Measurements from ENCODE around the gene PER1. TPM values are rescaled to one million over a fixed set of nuclear protein-coding genes. Genes with fewer than 3 reads are reported as not detected.

The PER1 gene
- total RNA-seq, 1 donor from 2014 or later = 45.0 TPM

DNA sequence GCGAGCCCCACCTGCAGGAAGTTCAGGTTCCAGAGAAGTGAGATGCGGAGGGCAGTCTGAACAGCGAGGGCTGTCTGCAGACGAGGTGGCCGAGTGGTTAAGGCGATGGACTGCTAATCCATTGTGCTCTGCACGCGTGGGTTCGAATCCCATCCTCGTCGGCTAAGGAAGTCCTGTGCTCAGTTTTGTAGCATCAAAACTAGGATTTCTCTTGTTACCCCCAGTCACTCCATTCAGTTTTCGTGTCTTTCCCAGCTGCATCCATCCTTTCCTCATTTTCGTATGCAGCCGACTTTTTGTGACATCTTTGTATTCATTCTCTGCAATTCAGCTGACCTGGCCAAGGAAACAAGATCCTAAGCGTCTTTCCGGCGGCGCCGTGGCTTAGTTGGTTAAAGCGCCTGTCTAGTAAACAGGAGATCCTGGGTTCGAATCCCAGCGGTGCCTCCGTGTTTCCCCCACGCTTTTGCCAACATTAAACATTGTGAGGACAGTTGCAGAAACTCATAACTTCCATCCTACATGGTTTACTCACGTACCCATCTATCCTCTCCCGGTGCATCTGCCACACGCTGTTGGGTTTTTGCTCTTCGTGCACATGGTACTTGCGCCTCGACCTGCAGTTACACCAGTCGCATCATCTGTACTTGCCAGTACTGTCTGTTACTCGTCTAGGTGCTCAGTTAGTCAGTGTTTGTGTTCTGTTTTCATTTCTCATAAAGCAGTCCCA, 34.7 kb upstream of the PER1 start:
- peak; percentile 38 for ATAC-seq (ENCODE audit: low read depth)
- TF ChIP-seq, protein P1, sequence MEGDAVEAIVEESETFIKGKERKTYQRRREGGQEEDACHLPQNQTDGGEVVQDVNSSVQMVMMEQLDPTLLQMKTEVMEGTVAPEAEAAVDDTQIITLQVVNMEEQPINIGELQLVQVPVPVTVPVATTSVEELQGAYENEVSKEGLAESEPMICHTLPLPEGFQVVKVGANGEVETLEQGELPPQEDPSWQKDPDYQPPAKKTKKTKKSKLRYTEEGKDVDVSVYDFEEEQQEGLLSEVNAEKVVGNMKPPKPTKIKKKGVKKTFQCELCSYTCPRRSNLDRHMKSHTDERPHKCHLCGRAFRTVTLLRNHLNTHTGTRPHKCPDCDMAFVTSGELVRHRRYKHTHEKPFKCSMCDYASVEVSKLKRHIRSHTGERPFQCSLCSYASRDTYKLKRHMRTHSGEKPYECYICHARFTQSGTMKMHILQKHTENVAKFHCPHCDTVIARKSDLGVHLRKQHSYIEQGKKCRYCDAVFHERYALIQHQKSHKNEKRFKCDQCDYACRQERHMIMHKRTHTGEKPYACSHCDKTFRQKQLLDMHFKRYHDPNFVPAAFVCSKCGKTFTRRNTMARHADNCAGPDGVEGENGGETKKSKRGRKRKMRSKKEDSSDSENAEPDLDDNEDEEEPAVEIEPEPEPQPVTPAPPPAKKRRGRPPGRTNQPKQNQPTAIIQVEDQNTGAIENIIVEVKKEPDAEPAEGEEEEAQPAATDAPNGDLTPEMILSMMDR (IDR thresholded peaks at IDR 0.05) = no peak
- ChIA-PET POLR2A (interaction anchor here (0.9 to 12.3 kb wide), 20 partner anchors 12 to 878 kb away, joined by 3 to 365 read pairs (median 10); partner anchors contain the start of genes AURKB, CTC1, HES7 and PFAS), CTCF (interaction anchor here (1.0 to 3.3 kb wide), 6 partner anchors 11 to 108 kb away, joined by 3 to 20 read pairs (median 6); partner anchors contain the start of genes SLC25A35 and TMEM107)
- Mint-ChIP-seq H3K9me3 (no peaks in the 10 kb centered on the region), H3K27me3 (no peaks in the 10 kb centered on the region), H3K4me3 (no peak overlapping the region), H3K4me1 (peaks cover 21% of the 10 kb centered on the region), H3K27ac (no peak overlapping the region), H3K36me3 (ENCODE audit: low read depth) (no peaks in the 10 kb centered on the region)
- DNase-seq = peak; percentile 83
- intact Hi-C loops (cut with micrococcal nuclease) = loop anchor here (1.0 kb wide), 7 partner anchors 14 to 113 kb away; no protein-coding TSS in a partner anchor

DNA sequence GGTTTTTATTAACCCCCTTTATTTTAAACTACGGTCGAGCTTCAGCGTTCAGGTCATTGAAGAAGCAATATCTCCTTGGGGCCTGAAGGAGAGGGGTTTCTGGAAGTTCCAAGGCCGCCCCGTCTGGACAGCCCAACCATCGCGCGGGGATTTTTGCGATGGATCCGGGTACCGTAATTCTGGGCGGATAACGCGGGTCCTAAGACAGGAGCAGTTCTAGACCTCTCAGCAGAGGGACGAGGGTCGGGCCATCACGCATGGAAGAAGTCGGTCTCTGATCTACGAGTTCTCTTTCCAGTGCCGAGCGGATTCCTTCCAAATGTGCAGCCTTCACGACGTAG, 34.2 kb upstream of the PER1 start:
- Mint-ChIP-seq H3K27me3 (no peaks in the 10 kb centered on the region), H3K4me3 (no peak overlapping the region), H3K27ac (no peak overlapping the region), H3K36me3 (ENCODE audit: low read depth) (no peaks in the 10 kb centered on the region), H3K9me3 (no peaks in the 10 kb centered on the region), H3K4me1 (peaks cover 23% of the 10 kb centered on the region)
- DNase-seq (no peak), ATAC-seq (ENCODE audit: low read depth) (no peak)
- POLR2A ChIA-PET = interaction anchor here (1.0 to 12.3 kb wide), 15 partner anchors 13 to 500 kb away, joined by 3 to 365 read pairs (median 15); partner anchors contain the start of genes AURKB, CTC1, HES7 and PFAS
- CTCF ChIA-PET = interaction anchor here (1.1 to 3.3 kb wide), 4 partner anchors 10 to 67 kb away, joined by 4 to 20 read pairs (median 9); partner anchors contain the start of gene TMEM107
- intact Hi-C loops (cut with micrococcal nuclease) = loop anchor here (1.0 kb wide), 4 partner anchors 13 to 61 kb away; no protein-coding TSS in a partner anchor
- TF ChIP-seq, protein P1 (IDR thresholded peaks at IDR 0.05) = no peak

DNA sequence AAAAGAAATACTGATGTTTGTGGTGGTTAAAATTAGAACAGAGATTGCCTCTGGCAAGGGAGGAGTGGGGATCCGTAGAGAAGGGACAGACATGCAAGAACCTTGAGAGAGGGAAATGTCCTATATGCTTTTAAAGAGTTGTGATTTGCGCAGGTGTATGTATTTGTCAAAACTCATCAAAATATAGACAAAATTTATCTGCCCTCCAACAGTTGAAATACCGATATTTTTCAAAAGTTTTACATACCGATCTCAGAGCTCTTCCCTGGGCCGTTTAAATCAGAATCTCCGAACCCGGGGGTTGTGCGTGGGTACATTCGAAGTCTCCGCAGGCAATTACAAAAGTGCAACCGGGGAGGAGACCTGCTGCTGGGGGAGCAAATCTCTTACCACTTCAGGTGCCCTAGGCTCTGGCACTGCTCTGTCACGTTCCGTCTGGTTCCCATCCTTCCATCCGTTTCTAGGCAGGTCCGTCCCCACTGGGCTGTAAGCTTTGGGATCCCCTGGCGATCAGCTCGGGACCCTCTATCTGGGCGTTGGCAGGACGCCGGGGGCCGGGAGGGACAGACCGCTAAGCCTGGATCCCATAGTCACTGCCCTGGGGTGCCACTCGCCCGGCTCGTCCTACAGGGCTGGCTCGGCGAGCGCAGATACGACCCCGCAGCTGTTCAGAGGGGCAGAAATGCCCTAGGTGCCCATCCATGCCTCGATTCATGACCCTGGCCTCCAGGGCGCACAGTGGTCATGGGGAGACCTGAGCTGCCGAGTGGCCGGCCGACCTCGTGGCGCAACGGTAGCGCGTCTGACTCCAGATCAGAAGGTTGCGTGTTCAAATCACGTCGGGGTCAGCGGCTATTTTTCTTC, 33.6 kb upstream of the PER1 start:
- intact Hi-C loops (cut with micrococcal nuclease) = loop anchor here (1.0 kb wide), 4 partner anchors 13 to 61 kb away; no protein-coding TSS in a partner anchor
- H3K27me3 Mint-ChIP-seq = no peaks in the 10 kb centered on the region
- POLR2A ChIA-PET = interaction anchor here (0.6 to 12.3 kb wide), 19 partner anchors 11 to 570 kb away, joined by 3 to 365 read pairs (median 5); partner anchors contain the start of genes AURKB, CTC1, HES7 and PFAS
- H3K9me3 Mint-ChIP-seq = no peaks in the 10 kb centered on the region
- peaks cover 21% of the 10 kb centered on the region for H3K4me1 Mint-ChIP-seq
- ATAC-seq (ENCODE audit: low read depth) (peak; percentile 10), DNase-seq (peak; percentile 96)
- H3K36me3 Mint-ChIP-seq (ENCODE audit: low read depth) = no peaks in the 10 kb centered on the region
- TF ChIP-seq, protein P1 (IDR thresholded peaks at IDR 0.05) = no peak
- no peak overlapping the region for H3K4me3 Mint-ChIP-seq
- no peak overlapping the region for H3K27ac Mint-ChIP-seq
- CTCF ChIA-PET = interaction anchor here (1.1 to 3.3 kb wide), 4 partner anchors 9 to 66 kb away, joined by 4 to 20 read pairs (median 9); partner anchors contain the start of gene TMEM107

DNA sequence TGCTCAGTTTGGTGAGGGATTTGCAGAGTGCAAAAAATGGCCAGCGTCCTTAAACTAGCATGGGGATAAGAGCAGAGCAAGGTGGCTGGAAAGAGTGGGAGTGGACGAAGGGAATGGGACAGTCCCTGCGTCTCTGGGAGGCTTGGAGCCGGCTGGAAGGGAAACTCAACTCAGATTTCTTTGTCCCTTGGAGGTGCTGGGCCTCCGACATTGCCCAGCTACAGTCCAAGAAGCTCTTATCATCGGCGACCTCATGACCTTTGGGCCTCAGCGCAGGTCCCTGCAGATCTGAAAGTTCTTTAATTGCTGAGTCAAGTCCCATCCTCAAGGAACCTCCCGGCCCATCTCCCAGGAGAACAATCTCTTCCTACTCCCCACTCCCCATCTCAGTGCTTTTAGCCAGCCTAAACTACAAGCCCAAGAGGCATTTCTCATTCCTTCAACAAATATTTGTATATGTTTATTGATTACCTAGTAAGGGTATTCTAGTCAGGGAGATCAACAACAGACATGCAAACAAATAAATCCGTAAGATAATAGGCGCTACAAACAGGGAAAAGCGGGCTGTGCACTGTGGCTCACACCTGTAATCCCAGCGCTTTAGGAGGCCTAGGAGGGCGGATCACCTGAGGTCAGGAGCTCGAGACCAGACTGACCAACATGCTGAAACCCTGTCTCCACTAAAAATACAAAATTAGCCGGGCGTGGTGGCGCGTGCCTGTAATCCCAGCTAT, 25.0 kb upstream of the PER1 start:
- Mint-ChIP-seq H3K9me3 (no peaks in the 10 kb centered on the region), H3K36me3 (ENCODE audit: low read depth) (peaks cover 4% of the 10 kb centered on the region), H3K4me3 (peak overlapping the region; percentile 90), H3K27ac (peak overlapping the region; percentile 89), H3K27me3 (no peaks in the 10 kb centered on the region), H3K4me1 (peaks cover 48% of the 10 kb centered on the region)
- no peak for DNase-seq
- no peak for ATAC-seq (ENCODE audit: low read depth)
- intact Hi-C loops (cut with micrococcal nuclease) = loop anchor here (1.0 kb wide), 1 partner anchor 123 kb away; no protein-coding TSS in a partner anchor
- CTCF ChIA-PET = interaction anchor here (2.4 kb wide), 1 partner anchor 9 kb away, joined by 8 read pairs; no protein-coding TSS in a partner anchor
- TF ChIP-seq, protein P1 (IDR thresholded peaks at IDR 0.05) = no peak
- POLR2A ChIA-PET = interaction anchor here (0.6 to 9.2 kb wide), 12 partner anchors 9 to 562 kb away, joined by 3 to 365 read pairs (median 5); partner anchors contain the start of genes BORCS6 and CTC1

Measured in activated B cell treated with CpG ODN at 0.5 μM for 24 hours (primary cell).